OCI-LY3 (cell line): ENCODE results near the gene KTI12.

Experiments used
- EZH2phosphoT487 ChIP-seq: fragments of 200-600 bp; shearing (Covaris generic); IDR thresholded peaks from 2 replicates; pipeline ENCODE4 v1.6.1; 2018; ENCODE audit warnings: antibody characterized with exemption, mixed run types, low read depth
- TF ChIP-seq, protein P1 (sequence below): fragments of 200-600, 300-600 bp; sonication (generic); IDR thresholded peaks from 2 replicates; pipeline ENCODE4 v1.5.1; 2014; ENCODE audit warnings: antibody characterized with exemption, low read length, low read depth

DNA sequence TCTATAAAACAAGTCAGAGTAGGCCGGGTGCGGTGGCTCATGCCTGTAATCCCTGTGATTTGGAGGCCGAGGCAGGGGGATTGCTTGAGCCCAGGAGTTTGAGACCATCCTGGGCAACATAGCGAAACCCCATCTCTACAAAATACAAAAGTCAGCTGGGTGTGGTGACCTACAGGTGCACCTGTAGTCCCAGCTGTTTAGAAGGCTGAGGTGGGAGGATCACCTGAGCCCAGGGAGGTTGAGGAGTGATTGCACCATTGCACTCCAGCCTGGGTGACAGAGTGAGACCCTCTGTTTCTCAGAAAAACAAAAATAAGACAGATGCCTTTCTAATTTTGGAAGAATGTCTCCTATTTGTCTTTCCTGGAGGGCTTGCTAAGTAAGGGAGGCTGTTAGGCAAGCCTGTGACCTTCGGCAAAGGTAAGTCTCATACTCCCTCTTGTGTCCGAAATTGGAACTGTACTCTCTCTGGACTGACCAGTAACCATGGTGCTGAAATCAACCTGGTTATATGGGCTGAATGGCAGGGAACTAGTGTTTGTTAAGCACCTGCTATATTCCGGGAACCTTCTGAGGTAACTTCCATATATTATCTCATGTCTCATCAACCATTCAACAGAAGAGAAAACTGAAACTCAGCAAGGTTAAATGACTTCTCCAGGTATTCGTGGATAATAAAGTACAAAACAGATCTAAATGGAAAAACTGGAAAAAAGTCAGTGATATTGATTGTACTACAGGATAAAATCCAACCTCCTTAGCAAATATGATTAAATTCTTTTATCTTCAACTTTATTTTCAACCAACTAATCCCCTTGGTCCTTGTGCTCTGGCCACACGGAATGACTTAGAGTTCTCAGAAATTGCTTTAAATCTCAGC is 31.3 kb downstream of the KTI12 start:
- TF ChIP-seq, protein P1, sequence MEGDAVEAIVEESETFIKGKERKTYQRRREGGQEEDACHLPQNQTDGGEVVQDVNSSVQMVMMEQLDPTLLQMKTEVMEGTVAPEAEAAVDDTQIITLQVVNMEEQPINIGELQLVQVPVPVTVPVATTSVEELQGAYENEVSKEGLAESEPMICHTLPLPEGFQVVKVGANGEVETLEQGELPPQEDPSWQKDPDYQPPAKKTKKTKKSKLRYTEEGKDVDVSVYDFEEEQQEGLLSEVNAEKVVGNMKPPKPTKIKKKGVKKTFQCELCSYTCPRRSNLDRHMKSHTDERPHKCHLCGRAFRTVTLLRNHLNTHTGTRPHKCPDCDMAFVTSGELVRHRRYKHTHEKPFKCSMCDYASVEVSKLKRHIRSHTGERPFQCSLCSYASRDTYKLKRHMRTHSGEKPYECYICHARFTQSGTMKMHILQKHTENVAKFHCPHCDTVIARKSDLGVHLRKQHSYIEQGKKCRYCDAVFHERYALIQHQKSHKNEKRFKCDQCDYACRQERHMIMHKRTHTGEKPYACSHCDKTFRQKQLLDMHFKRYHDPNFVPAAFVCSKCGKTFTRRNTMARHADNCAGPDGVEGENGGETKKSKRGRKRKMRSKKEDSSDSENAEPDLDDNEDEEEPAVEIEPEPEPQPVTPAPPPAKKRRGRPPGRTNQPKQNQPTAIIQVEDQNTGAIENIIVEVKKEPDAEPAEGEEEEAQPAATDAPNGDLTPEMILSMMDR: peak; percentile 81
- TF ChIP-seq EZH2phosphoT487: no peak
